Measurements from ENCODE around the gene A2ML1. TPM values are rescaled to one million over a fixed set of nuclear protein-coding genes. Genes with fewer than 3 reads are reported as not detected.

A2ML1 gene
- 0.07 TPM in 1 of 2 replicates, not detected in the other for total RNA-seq

GRCh38 chr12:8822298-8822697, at the start of gene A2ML1:
Gene A2ML1 (plus strand): TSS chr12:8822621. CDS start chr12:8822652, 31 bp downstream.

GRCh38 chr12:8914033-8914715, 91.8 kb downstream of the A2ML1 start, which contains the start of gene PHC1:
Gene PHC1 (plus strand): TSS chr12:8914509. CDS start chr12:8917678, 3,169 bp downstream.

Other genes starting within 250 kb of the A2ML1 start
- gene AICDA, start 209.8 kb upstream of the A2ML1 start, total RNA-seq, result not detected in 2 replicates
- 37.3 and 80.5 TPM in 2 replicates for gene MFAP5, start 159.8 kb upstream of the A2ML1 start, total RNA-seq
- gene RIMKLB, start 124.6 kb upstream of the A2ML1 start, total RNA-seq, result 17.1 and 29.8 TPM in 2 replicates
- gene PHC1, start 91.9 kb downstream of the A2ML1 start, total RNA-seq, result 22.3 and 36.1 TPM in 2 replicates
- gene M6PR, start 127.0 kb downstream of the A2ML1 start, total RNA-seq, result 193 and 238 TPM in 2 replicates
- 0.50 and 0.78 TPM in 2 replicates for gene KLRG1, start 166.9 kb downstream of the A2ML1 start, total RNA-seq

All from smooth muscle cell of the pulmonary artery (primary cell).